Ecto neural progenitor cell (in vitro differentiated cells): ENCODE measurements around the gene MAP1LC3A.

Experiments used
- DNase-seq: peaks from one replicate; pipeline ENCODE4 v3.0.0-alpha.2; 2018; ENCODE audit warnings: low spot score

Gene MAP1LC3A

DNA sequence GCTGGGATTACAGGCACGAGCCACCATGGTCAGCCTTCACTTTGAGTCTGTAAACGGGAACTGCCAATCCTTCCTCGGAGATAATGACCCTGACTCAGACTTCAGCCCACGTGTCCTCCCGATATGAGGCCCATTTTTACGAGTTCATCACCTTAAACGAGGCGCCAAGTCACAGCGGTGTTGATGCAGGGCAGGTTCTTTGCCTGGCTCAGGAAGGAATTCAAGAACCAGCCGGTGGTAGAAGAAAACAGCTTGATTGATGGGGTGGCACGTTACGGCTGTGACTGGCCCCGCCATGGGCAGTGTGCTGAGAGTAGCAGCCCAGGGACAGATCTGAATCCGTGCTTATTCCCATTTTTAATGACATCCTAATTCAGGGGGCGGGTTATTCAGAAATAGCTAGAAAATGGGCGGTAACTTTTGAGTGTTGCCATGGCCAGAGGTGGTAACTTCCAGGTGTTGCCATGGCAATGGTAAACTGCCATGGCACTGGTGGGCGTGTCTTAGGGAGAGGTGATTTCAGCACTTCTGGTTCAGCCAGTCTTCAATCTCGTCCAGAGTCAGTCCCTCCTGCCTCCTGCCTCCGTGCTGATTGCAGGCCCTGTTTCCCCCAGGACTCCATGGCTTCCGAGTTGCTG, 9.1 kb upstream of the MAP1LC3A start:
- no peak for DNase-seq

GRCh38 chr20:34549929-34550305, 8.6 kb upstream of the MAP1LC3A start:
- DNase-seq, result no peak

GRCh38 chr20:34552569-34552968, 5.9 kb upstream of the MAP1LC3A start:
- DNase-seq, result no peak

GRCh38 chr20:34553366-34553867, 5.1 kb upstream of the MAP1LC3A start:
- no peak for DNase-seq

GRCh38 chr20:34557936-34558319, 590 bp upstream of the MAP1LC3A start:
- DNase-seq, result no peak

DNA sequence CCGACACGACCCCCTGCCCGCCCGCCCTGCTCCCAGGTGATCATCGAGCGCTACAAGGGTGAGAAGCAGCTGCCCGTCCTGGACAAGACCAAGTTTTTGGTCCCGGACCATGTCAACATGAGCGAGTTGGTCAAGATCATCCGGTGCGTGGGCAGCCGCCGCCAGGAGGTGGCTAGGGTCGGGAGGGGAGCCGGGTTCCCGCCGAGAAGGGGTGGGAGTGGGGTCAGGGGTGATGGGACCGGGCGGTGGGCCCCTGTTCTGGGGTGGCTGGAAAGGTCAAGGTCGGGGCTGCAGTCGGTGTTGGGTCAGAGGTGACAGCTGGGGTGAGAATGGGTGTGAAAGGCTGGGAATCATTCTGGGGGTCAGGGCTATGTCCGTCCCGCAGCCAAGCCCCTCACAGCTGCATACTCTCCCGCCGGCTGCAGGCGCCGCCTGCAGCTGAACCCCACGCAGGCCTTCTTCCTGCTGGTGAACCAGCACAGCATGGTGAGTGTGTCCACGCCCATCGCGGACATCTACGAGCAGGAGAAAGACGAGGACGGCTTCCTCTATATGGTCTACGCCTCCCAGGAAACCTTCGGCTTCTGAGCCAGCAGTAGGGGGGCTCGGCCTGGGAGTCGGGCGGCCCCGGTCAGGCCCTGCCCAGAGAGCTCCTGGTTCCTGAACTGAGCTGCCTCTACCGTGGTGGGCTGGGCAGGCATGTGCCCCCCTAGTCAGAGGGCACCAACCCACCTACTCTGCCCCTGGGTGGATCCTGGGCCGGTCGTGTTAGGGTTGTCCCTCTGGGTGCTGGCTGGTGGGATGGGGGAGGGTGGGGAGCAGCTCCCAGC, 1.0 kb downstream of the MAP1LC3A start:
- no peak for DNase-seq

- no peak for DNase-seq
These were observed 1.6 kb downstream of the MAP1LC3A start for GRCh38 chr20:34560141-34560523.

- DNase-seq, result no peak
These were observed 2.1 kb downstream of the MAP1LC3A start for GRCh38 chr20:34560614-34561013.

DNA sequence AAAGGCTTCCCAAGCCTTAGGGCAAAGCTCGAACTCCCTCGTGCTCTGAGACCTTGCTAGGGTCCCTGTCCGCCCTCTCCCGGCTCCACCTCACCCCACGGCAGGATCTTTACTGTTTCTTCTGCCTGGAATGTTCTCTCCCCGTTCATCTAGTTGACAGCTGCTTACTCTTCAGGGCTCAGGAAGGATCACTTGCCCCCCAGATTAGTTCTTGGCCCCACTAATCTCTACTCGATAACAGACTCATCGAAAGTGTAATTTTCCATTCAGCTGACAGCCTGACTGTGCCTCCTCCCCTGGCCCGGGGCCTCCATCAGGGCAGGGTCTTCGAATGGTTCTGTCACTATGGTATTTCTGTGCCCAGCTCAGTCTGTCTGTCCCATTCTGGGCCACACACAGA, 3.1 kb downstream of the MAP1LC3A start:
- no peak for DNase-seq

DNA sequence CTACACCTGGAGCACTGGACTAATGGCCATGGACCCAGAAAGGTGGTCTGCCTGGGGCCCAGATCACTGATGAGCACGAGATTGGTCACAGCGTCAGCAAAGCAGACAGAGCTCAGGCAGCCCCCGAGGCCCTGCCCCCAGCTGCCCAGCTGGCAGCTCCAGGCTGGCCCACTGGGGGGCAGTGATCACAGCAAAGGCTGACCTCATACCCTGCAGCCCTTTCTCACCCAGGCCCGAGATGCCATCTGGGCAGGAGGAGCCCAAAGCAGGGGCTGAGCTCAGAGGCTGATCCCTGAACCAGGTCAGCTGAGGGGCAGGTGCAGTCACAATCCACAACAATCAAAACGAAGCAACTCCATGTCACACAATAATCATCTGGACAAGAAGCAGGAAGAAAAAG, 4.1 kb downstream of the MAP1LC3A start:
- no peak for DNase-seq

DNA sequence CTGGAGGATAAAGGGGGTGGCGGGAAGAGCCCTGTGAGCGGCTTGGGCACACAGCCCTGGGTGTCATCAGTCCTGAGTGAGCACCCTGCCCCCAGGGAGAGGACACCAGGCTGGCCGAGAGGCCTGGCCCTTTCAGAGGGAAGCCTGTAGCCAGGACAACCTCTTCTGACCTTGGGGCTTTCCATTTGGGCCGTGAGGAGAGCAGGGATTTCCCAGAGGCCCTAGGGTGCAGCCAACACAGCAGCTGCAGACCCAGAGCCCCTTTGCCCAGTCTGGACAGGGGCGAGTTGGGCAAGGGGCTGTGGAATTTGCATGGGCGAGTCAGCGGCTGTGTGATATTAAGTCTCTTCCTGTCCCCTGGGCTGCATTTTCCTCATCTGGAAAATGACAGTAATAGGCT, 6.3 kb downstream of the MAP1LC3A start:
- no peak for DNase-seq

DNA sequence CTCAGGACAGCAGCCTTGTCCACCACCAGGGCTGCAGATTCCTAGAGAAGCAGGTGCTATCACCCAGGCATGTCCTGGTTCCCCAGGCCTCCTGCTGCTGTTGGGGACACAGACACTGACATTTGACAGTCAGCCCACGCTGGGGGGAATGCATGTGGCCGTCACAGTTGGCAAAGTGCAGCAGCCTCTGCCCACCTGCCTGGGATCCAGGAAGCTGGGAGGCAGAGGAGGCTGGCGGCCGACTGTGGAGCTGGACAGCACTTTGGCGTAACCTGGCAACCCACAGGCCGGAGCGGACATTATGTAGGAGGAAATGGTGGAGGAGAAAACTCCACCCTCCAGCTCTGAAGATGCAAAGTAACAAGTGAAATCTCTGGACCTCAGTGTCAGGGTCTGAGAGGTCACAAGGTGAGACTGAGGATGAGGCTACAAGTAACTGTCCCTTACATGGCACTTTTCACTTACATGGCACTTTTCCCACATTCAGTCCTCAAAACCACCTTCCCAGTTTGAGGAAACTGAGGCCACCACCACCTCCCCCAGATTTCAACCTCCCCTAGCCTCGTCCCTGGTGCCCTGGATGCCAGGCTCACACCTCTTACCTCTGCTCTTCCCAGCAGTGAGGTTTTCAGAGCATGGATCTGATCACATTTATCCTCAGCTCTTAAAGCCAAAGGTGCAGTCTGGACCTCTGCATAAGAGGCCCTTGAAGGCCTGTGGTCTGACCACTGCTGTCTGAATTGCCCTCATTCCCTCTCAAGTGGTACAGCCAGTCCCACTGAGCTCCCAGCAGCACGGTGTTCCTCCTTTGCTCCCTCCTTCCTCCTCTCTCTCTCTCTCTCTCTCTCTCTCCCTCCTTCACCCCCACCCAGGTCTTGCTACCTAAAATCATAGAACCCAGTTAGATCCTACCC, 8.7 kb downstream of the MAP1LC3A start:
- DNase-seq, result no peak

GRCh38 chr20:34567892-34568865, 9.7 kb downstream of the MAP1LC3A start:
- no peak for DNase-seq

DNA sequence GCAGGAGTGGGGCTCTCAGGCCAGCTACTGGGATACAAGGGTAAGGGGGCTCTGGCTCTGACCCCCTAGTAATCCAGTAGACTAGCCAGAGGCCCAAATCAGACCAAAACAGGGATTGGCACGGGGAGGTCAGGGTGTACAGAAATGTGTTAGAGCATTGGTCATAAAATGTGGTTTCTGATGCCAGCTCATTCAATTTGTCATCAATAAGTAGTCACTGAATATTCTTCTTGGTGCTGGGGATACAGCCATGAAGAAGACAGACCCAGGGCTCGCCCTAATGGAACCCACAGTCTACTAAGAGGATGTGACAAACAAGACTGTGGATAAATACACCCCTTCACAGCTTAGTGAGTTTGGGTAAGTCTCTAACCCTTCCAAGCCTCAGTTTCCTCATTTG, 11.1 kb downstream of the MAP1LC3A start:
- DNase-seq, result no peak

DNA sequence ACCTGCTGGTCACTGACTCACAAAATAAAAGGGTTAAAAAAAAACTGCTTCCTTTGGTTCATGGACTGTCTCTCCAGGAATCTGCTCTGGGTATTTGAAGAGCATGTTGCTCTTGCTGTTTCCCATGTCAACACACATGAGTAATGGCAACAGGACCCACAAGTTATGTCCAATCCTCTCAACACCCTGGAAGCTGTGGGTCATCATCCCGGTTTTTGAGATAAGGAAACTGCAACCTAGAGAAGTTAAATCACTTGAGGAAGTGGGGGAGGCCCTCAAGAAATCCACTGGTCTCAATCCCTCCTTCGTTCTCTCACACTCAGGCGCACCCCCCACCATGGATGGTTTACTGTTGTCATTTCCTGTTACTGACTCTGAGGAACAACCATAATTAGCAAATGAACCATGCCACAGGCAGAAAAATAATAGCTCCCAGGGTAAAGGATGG, 12.4 kb downstream of the MAP1LC3A start:
- DNase-seq, result no peak

- DNase-seq, result no peak
These were observed 13.2 kb downstream of the MAP1LC3A start for GRCh38 chr20:34571753-34572152.

DNA sequence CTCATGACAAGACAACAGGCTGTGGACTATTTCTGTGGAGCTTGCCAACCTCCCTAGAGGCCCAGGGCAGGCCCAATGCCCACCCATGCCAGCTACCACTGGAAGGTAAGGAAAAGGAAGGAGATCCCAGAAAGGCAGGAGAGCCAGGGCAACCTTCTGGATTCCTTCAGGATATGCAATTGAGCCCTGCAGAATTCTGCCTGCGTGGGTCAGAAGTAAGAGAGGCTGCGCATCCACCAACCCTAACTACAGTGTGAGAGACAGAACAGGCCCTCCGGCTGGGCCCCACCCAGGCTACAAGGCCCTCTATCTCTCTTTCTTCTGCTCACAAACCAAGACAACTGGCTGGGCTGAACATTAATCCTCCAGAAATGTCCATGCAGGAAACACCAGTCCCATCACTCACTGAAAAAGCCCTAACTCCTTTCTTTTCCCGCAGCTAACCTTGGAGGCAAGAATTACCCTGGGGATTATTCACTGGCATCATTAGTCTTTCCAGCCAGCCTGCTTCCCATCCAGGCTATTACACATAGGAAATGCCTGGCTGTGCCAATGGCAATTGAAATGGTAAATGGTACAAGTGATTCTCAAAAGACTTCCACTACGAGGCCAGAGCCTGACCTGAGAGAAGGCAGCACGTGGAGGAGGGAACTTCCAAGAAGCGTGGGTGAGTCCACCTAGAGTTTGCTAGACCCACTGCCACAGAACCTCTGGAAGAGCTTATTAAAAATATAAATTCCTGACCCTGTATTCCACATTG, 15.2 kb downstream of the MAP1LC3A start:
- no peak for DNase-seq

DNA sequence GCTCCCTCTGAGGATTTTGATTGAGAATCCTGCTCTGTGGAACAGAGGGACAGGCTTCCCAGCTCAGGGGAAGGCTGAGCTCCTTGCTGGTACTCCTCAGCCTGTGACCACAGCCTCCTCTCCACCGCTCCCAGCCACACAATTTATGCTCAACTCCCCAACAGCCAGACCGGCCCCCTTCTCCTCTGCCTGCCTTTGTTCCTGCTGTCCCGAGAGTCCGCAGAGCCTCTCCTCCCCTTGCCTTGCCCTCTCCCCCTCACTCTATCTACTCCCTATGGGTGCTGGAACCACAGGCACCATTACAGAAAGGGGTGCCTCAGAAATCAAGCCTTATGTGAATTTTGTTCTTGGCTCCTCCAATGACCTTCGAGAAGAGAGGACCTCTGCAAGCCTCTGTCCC, 15.9 kb downstream of the MAP1LC3A start:
- DNase-seq, result no peak

- DNase-seq, result no peak
These were observed 16.3 kb downstream of the MAP1LC3A start for GRCh38 chr20:34574861-34575260.

GRCh38 chr20:34575271-34575670, 16.8 kb downstream of the MAP1LC3A start:
- no peak for DNase-seq

GRCh38 chr20:34575756-34576155, 17.2 kb downstream of the MAP1LC3A start:
- no peak for DNase-seq
